SK-N-SH treated with all-trans-retinoic acid at 6 μM for 48 hours (cell line): Measurements from ENCODE around the gene PERM1.

ENCODE experiments used
- BACH2 ChIP-seq: fragments of 250-450 bp; sonication (Bioruptor Pico); IDR thresholded peaks from 2 replicates; pipeline ENCODE4 v1.9.0; 2021; ENCODE audit warnings: mild to moderate bottlenecking, borderline replicate concordance
- CREB5 ChIP-seq: fragments of 250-450 bp; sonication (Bioruptor Pico); IDR thresholded peaks from 2 replicates; pipeline ENCODE4 v1.5.1; 2020; ENCODE audit warnings: low read depth, mild to moderate bottlenecking, moderate library complexity
- CSDC2 ChIP-seq: fragments of 250-450 bp; sonication (Bioruptor Pico); IDR thresholded peaks from 2 replicates; pipeline ENCODE4 v1.5.0; 2020; ENCODE audit warnings: mild to moderate bottlenecking, moderate library complexity
- CSRNP3 ChIP-seq: fragments of 250-450 bp; sonication (Bioruptor Pico); IDR thresholded peaks from 2 replicates; pipeline ENCODE4 v1.5.1; 2021; ENCODE audit warnings: mild to moderate bottlenecking, moderate library complexity
- ESRRG ChIP-seq: fragments of 250-450 bp; sonication (Bioruptor Pico); IDR thresholded peaks from 2 replicates; pipeline ENCODE4 v1.6.1; 2021; ENCODE audit warnings: mild to moderate bottlenecking
- GLIS3 ChIP-seq: fragments of 250-450 bp; sonication (Bioruptor Pico); IDR thresholded peaks from 2 replicates; pipeline ENCODE4 v1.5.0; 2020; ENCODE audit warnings: mild to moderate bottlenecking, moderate library complexity
- ISL1 ChIP-seq: fragments of 250-450 bp; sonication (Bioruptor Pico); IDR thresholded peaks from 2 replicates; pipeline ENCODE4 v2.1.2; 2022; ENCODE audit warnings: mild to moderate bottlenecking, moderate library complexity
- RARB ChIP-seq: fragments of 250-450 bp; sonication (Bioruptor Pico); IDR thresholded peaks from 2 replicates; pipeline ENCODE4 v1.8.0; 2021; ENCODE audit warnings: mild to moderate bottlenecking, moderate library complexity
- SNAI2 ChIP-seq: fragments of 250-450 bp; sonication (Bioruptor Pico); IDR thresholded peaks from 2 replicates; pipeline ENCODE4 v1.5.0; 2020; ENCODE audit warnings: mild to moderate bottlenecking, moderate library complexity
- TCF4 ChIP-seq: fragments of 250-450 bp; sonication (Bioruptor Pico); IDR thresholded peaks from 2 replicates; pipeline ENCODE4 v1.8.0; 2021; ENCODE audit warnings: mild to moderate bottlenecking, moderate library complexity, borderline replicate concordance
- ZC3H10 ChIP-seq: fragments of 250-450 bp; sonication (Bioruptor Pico); IDR thresholded peaks from 2 replicates; pipeline ENCODE4 v1.5.1; 2021; ENCODE audit warnings: mild to moderate bottlenecking, moderate library complexity
- ZFP3 ChIP-seq: fragments of 250-450 bp; sonication (Bioruptor Pico); IDR thresholded peaks from 2 replicates; pipeline ENCODE4 v1.5.0; 2020; ENCODE audit warnings: mild to moderate bottlenecking, moderate library complexity
- ZNF565 ChIP-seq: fragments of 450-650 bp; formaldehyde crosslinking; conservative IDR thresholded peaks from 2 replicates; pipeline ENCODE4 v1.5.0; 2020; ENCODE audit warnings: low read depth, mild to moderate bottlenecking, moderate library complexity
- ZNF8 ChIP-seq: fragments of 450-650 bp; formaldehyde crosslinking; IDR thresholded peaks from 2 replicates; pipeline ENCODE4 v1.5.0; 2020; ENCODE audit warnings: mild to moderate bottlenecking, moderate library complexity

GRCh38 chr1:953524-954320, 28.2 kb downstream of the PERM1 start:
- TF ChIP-seq CREB5 (no peak), SNAI2 (CRISPR knock-in tag) (no peak), ZFP3 (CRISPR knock-in tag) (no peak), ZNF8 (CRISPR knock-in tag) (no peak), ZC3H10 (CRISPR knock-in tag) (no peak), RARB (CRISPR knock-in tag) (no peak), TCF4 (CRISPR knock-in tag) (no peak), CSRNP3 (no peak), GLIS3 (CRISPR knock-in tag) (no peak), ESRRG (CRISPR knock-in tag) (no peak), ISL1 (CRISPR knock-in tag) (no peak), CSDC2 (CRISPR knock-in tag) (no peak), ZNF565 (CRISPR knock-in tag) (no peak), BACH2 (CRISPR knock-in tag) (no peak)
